CD4-positive, alpha-beta T cell (primary cell): ENCODE measurements around the gene CYP26B1. TPM values are rescaled to one million over a fixed set of nuclear protein-coding genes. Genes with fewer than 3 reads are reported as not detected.

Experiments
- ATAC-seq: fragments of 200-7000 bp; cut with Tn5 transposase; one replicate; pipeline ENCODE4 v1.10.0; 2022; ENCODE audit warnings: mild to moderate bottlenecking; ENCODE audit not compliant: poor library complexity
- CTCF ChIA-PET: fragments of 350-600 bp; sonication (Branson Sonifier 250); formaldehyde crosslinking; loops from one replicate; lab custom pipeline; 2021; ENCODE audit warnings: antibody characterized with exemption, inconsistent platforms; lab: Charles Lee
- POLR2A ChIA-PET: fragments of 350-600 bp; sonication (Branson Sonifier 250); formaldehyde crosslinking; loops from one replicate; lab custom pipeline; 2021; ENCODE audit warnings: antibody characterized with exemption, inconsistent platforms; lab: Charles Lee
- DNase-seq, 14 experiments: peaks; one replicate each; pipeline ENCODE4 v3.0.0-alpha.2; 2013 to 2020; ENCODE audit warnings: mixed read lengths in 2 of 14
- H3K27ac ChIP-seq, 2 donors: one replicate each; pipeline versions ENCODE4 v1.5.1 to v1.7.0; 2013; ENCODE audit warnings: low read length in 2 of 2, low read depth in 1 of 2, mild to moderate bottlenecking in 1 of 2
- H3K27me3 ChIP-seq, 2 experiments: 1 replicate in 1 of 2; 2 replicates in 1 of 2; pipeline versions ENCODE4 v1.6.1 to v1.7.0; 2013; ENCODE audit warnings: low read length in 2 of 2, control low read depth in 1 of 2, mild to moderate bottlenecking in 1 of 2, moderate library complexity in 1 of 2; ENCODE audit not compliant: insufficient read depth in 2 of 2, control insufficient read depth in 1 of 2
- H3K36me3 ChIP-seq: one replicate; pipeline ENCODE4 v1.6.1; 2013; ENCODE audit warnings: low read length, control low read depth; ENCODE audit not compliant: insufficient read depth
- H3K4me1 ChIP-seq: one replicate; pipeline ENCODE4 v1.6.1; 2013; ENCODE audit warnings: low read length, control low read depth; ENCODE audit not compliant: insufficient read depth
- H3K4me3 ChIP-seq: one replicate; pipeline ENCODE4 v1.5.1; 2013; ENCODE audit warnings: mild to moderate bottlenecking, low read length, moderate library complexity
- H3K9me3 ChIP-seq, 2 experiments: 1 replicate in 1 of 2; 2 replicates in 1 of 2; pipeline versions ENCODE4 v1.6.1 to v1.7.0; 2013; ENCODE audit warnings: low read length in 2 of 2, mild to moderate bottlenecking in 2 of 2, control low read depth in 1 of 2, moderate library complexity in 1 of 2; ENCODE audit not compliant: control insufficient read depth in 1 of 2, insufficient read depth in 1 of 2
- H3K27ac Mint-ChIP-seq: one replicate; pipeline ENCODE4 v1.8.0; 2020; ENCODE audit warnings: mixed read lengths
- H3K27me3 Mint-ChIP-seq: one replicate; pipeline ENCODE4 v1.8.0; 2021; ENCODE audit warnings: mixed read lengths
- H3K36me3 Mint-ChIP-seq: one replicate; pipeline ENCODE4 v1.8.0; 2021; ENCODE audit warnings: low read depth, mixed read lengths
- H3K4me1 Mint-ChIP-seq: one replicate; pipeline ENCODE4 v1.8.0; 2021; ENCODE audit warnings: low read depth, mixed read lengths
- H3K4me3 Mint-ChIP-seq: one replicate; pipeline ENCODE4 v1.8.0; 2020; ENCODE audit warnings: mild to moderate bottlenecking, mixed read lengths
- H3K9me3 Mint-ChIP-seq: one replicate; pipeline ENCODE4 v1.8.0; 2020; ENCODE audit warnings: mixed read lengths
- CTCF ChIP-seq: fragments of 200-600 bp; IDR thresholded peaks from one replicate; pipeline ENCODE4 v1.8.0; 2022; ENCODE audit warnings: antibody characterized with exemption, mild to moderate bottlenecking
- intact Hi-C, 2 experiments: fragments of 100-400 bp; cut with DNase I in 1 of 2; cut with micrococcal nuclease in 1 of 2; formaldehyde crosslinking; loops; one replicate each; pipeline versions ENCODE4 v1.15.1 to v1.9.0; 2023 to 2025; cut with DNase I, micrococcal nuclease
- total RNA-seq, 174 experiments: library from RNA in 2 of 174; stranded (reverse) in 2 of 174; gene quantifications; one replicate each; pipeline ENCODE4 v1.2.3 and lab custom pipeline; 2021 to 2026

The CYP26B1 gene
- total RNA-seq, 2 experiments from 2014 or later, result 0.05 TPM; not detected in 1

GRCh38 chr2:72185206-72185605 lies 37.5 kb upstream of the CYP26B1 start:
- POLR2A ChIA-PET, result no interaction called here
- no peak overlapping the region for H3K27ac Mint-ChIP-seq
- H3K27me3 ChIP-seq, result no peaks in the 10 kb centered on the region

GRCh38 chr2:72183466-72183865 lies 35.8 kb upstream of the CYP26B1 start:
- Histone ChIP-seq H3K4me1 (no peaks in the 10 kb centered on the region), H3K36me3 (peaks cover 10% of the 10 kb centered on the region), H3K4me3 (no peak overlapping the region), H3K27ac (no peak overlapping the region), H3K9me3 (peaks cover 0 to 15% of the 10 kb centered on the region in 2 experiments), H3K27me3 (no peaks in the 10 kb centered on the region)
- Mint-ChIP-seq H3K27ac (no peak overlapping the region), H3K36me3 (peaks cover 35% of the 10 kb centered on the region), H3K4me1 (no peaks in the 10 kb centered on the region), H3K9me3 (no peaks in the 10 kb centered on the region), H3K27me3 (no peaks in the 10 kb centered on the region), H3K4me3 (no peak overlapping the region)
- ChIA-PET CTCF (no interaction called here), POLR2A (no interaction called here)
- ATAC-seq (no peak), DNase-seq (no peak)
- intact Hi-C loops, result no loop called here
- no peak for TF ChIP-seq CTCF

More at GRCh38 chr2:72185206-72185605, 37.5 kb upstream of the CYP26B1 start:
- no peaks in the 10 kb centered on the region for H3K27me3 Mint-ChIP-seq
- H3K4me3 ChIP-seq, result no peak overlapping the region
- no peak for DNase-seq
- intact Hi-C loops, result no loop called here
- no peaks in the 10 kb centered on the region for H3K9me3 Mint-ChIP-seq
- TF ChIP-seq CTCF, result no peak
- no peaks in the 10 kb centered on the region for H3K36me3 ChIP-seq
- peaks cover 23% of the 10 kb centered on the region for H3K36me3 Mint-ChIP-seq
- no peaks in the 10 kb centered on the region for H3K4me1 ChIP-seq
- ATAC-seq, result no peak
- no peaks in the 10 kb centered on the region for H3K4me1 Mint-ChIP-seq
- CTCF ChIA-PET, result no interaction called here
- H3K4me3 Mint-ChIP-seq, result no peak overlapping the region
- no peak overlapping the region for H3K27ac ChIP-seq
- H3K9me3 ChIP-seq, result peaks cover 0 to 15% of the 10 kb centered on the region in 2 experiments

GRCh38 chr2:72183016-72183415 lies 35.4 kb upstream of the CYP26B1 start:
- no peak for DNase-seq
- POLR2A ChIA-PET, result no interaction called here
- Histone ChIP-seq H3K4me1 (no peaks in the 10 kb centered on the region), H3K27me3 (no peaks in the 10 kb centered on the region), H3K27ac (no peak overlapping the region), H3K4me3 (no peak overlapping the region), H3K36me3 (peaks cover 11% of the 10 kb centered on the region), H3K9me3 (peaks cover 0 to 13% of the 10 kb centered on the region in 2 experiments)
- intact Hi-C loops, result no loop called here
- no peak overlapping the region for H3K27ac Mint-ChIP-seq
- peaks cover 36% of the 10 kb centered on the region for H3K36me3 Mint-ChIP-seq
- H3K9me3 Mint-ChIP-seq, result no peaks in the 10 kb centered on the region
- no peaks in the 10 kb centered on the region for H3K27me3 Mint-ChIP-seq
- H3K4me1 Mint-ChIP-seq, result no peaks in the 10 kb centered on the region
- no peak for TF ChIP-seq CTCF
- no peak for ATAC-seq
- H3K4me3 Mint-ChIP-seq, result no peak overlapping the region
- CTCF ChIA-PET, result no interaction called here
